SK-N-SH (cell line): ENCODE data around the gene CCL24. TPM values are rescaled to one million over a fixed set of nuclear protein-coding genes. Genes with fewer than 3 reads are reported as not detected.
"Not testable (repeated sequence)": the region's sequence is repeated elsewhere in the genome, so short reads cannot be mapped to it uniquely, and the experiment has no call there.

Experiments used
- CTCF ChIA-PET: fragments of 300-600, 350-600 bp; formaldehyde crosslinking; extraction: SDS; loops from one replicate; lab custom pipeline; 2021; lab: Yijun Ruan, JAX
- POLR2A ChIA-PET: fragments of 350-600 bp; sonication (Branson Sonifier 250); formaldehyde crosslinking; extraction: SDS; loops from one replicate; lab custom pipeline; 2020; ENCODE audit warnings: antibody characterized with exemption, inconsistent platforms; lab: Yijun Ruan, JAX
- DNase-seq: peaks from one replicate; pipeline ENCODE4 v3.0.0; 2012
- H2AFZ ChIP-seq: fragments of 200-600 bp; sonication (generic); 2 replicates; pipeline ENCODE4 v1.8.1; 2016; ENCODE audit warnings: antibody characterized with exemption, mild to moderate bottlenecking, low read depth
- H3F3A ChIP-seq: fragments of 200-600 bp; sonication (generic); replicated peaks from 2 replicates; pipeline ENCODE3; 2016; ENCODE audit warnings: antibody characterized with exemption, mild to moderate bottlenecking; ENCODE audit not compliant: insufficient read depth
- H3K27ac ChIP-seq, 2 experiments: fragments of 200-500 bp in 1 of 2; fragments of 200-600 bp in 1 of 2; sonication (Bioruptor generic) in 1 of 2; sonication (generic), shearing (Covaris generic) in 1 of 2; 2 replicates each; pipeline versions ENCODE4 v1.5.1 to v1.6.1; 2014 to 2016; ENCODE audit warnings: low read depth in 2 of 2, inconsistent platforms in 1 of 2, low read length in 1 of 2, mild to moderate bottlenecking in 1 of 2, mixed read lengths in 1 of 2
- H3K27me3 ChIP-seq: fragments of 200-600 bp; sonication (generic), shearing (Covaris generic); 2 replicates; pipeline ENCODE4 v1.6.1; 2016; ENCODE audit warnings: mixed run types; ENCODE audit not compliant: insufficient read depth
- H3K36me3 ChIP-seq, 2 experiments: fragments of 200-500 bp in 1 of 2; fragments of 200-600 bp in 1 of 2; sonication (Bioruptor generic) in 1 of 2; sonication (generic) in 1 of 2; replicated peaks in 1 of 2; 2 replicates each; pipeline versions ENCODE3 to v1.5.1; 2014 to 2016; ENCODE audit warnings: low read length in 1 of 2, mild to moderate bottlenecking in 1 of 2; ENCODE audit not compliant: insufficient read depth in 2 of 2, control insufficient read depth in 1 of 2
- H3K4me1 ChIP-seq, 2 experiments: fragments of 200-500 bp in 1 of 2; fragments of 200-600 bp in 1 of 2; sonication (Bioruptor generic) in 1 of 2; sonication (generic), shearing (Covaris generic) in 1 of 2; 2 replicates each; pipeline versions ENCODE4 v1.5.1 to v1.6.1; 2014 to 2016; ENCODE audit warnings: low read depth in 1 of 2, low read length in 1 of 2, mixed run types in 1 of 2; ENCODE audit not compliant: insufficient read depth in 2 of 2, control insufficient read depth in 1 of 2
- H3K4me2 ChIP-seq: fragments of 200-600 bp; sonication (generic), shearing (Covaris generic); 2 replicates; pipeline ENCODE4 v1.6.1; 2017; ENCODE audit warnings: mixed run types
- H3K4me3 ChIP-seq, 2 experiments: fragments of 200-500 bp in 1 of 2; fragments of 200-600 bp in 1 of 2; sonication (Bioruptor generic) in 1 of 2; sonication (generic), shearing (Covaris generic) in 1 of 2; 2 replicates each; pipeline versions ENCODE4 v1.5.1 to v1.8.1; 2014 to 2016; ENCODE audit warnings: low read depth in 2 of 2, inconsistent platforms in 1 of 2, low read length in 1 of 2, mild to moderate bottlenecking in 1 of 2, mixed read lengths in 1 of 2, moderate library complexity in 1 of 2
- H3K79me2 ChIP-seq: fragments of 200-600 bp; sonication (generic); 2 replicates; pipeline ENCODE4 v1.8.1; 2017; ENCODE audit warnings: mild to moderate bottlenecking; ENCODE audit not compliant: insufficient read depth
- H3K9ac ChIP-seq: fragments of 200-600 bp; sonication (generic); 2 replicates; pipeline ENCODE4 v1.6.1; 2017; ENCODE audit warnings: mixed run types
- H3K9me2 ChIP-seq: fragments of 200-600 bp; sonication (generic); 2 replicates; pipeline ENCODE4 v1.6.1; 2017; ENCODE audit warnings: mixed run types
- H3K9me3 ChIP-seq: fragments of 200-600 bp; sonication (generic); 2 replicates; pipeline ENCODE4 v1.6.1; 2017; ENCODE audit warnings: mixed run types, mild to moderate bottlenecking, moderate library complexity
- H4K20me1 ChIP-seq: fragments of 200-600 bp; sonication (generic); 2 replicates; pipeline ENCODE4 v1.6.1; 2017; ENCODE audit warnings: mild to moderate bottlenecking, mixed run types; ENCODE audit not compliant: insufficient read depth
- CTCF ChIP-seq: fragments of 200-600 bp; sonication (generic); IDR thresholded peaks from 2 replicates; pipeline ENCODE4 v1.6.1; 2017; ENCODE audit warnings: antibody characterized with exemption, mild to moderate bottlenecking, moderate library complexity
- EZH2phosphoT487 ChIP-seq: fragments of 200-600 bp; sonication (generic); IDR thresholded peaks from 2 replicates; pipeline ENCODE4 v1.6.1; 2017; ENCODE audit warnings: low read depth, mixed run types, mild to moderate bottlenecking, antibody characterized with exemption, moderate library complexity, borderline replicate concordance
- FOSL2 ChIP-seq: IDR thresholded peaks from 2 replicates; pipeline ENCODE4 v1.4.0; 2012; ENCODE audit warnings: low read depth, mild to moderate bottlenecking, moderate library complexity, borderline replicate concordance
- FOXM1 ChIP-seq: IDR thresholded peaks from 2 replicates; pipeline ENCODE4 v1.4.0; 2012; ENCODE audit warnings: low read depth, mild to moderate bottlenecking
- GABPA ChIP-seq: IDR thresholded peaks from 2 replicates; pipeline ENCODE4 v1.4.0; 2012; ENCODE audit warnings: low read depth, mild to moderate bottlenecking
- GATA2 ChIP-seq: sonication (generic); formaldehyde crosslinking; IDR thresholded peaks from 2 replicates; pipeline ENCODE4 v1.5.0; 2020; ENCODE audit warnings: mild to moderate bottlenecking, missing genetic modification reagents
- IRF3 ChIP-seq: fragments of 150-350 bp; IDR thresholded peaks from 2 replicates; pipeline ENCODE4 v1.6.1; 2016; ENCODE audit warnings: mild to moderate bottlenecking, low read depth, low read length
- MAX ChIP-seq: IDR thresholded peaks from 2 replicates; pipeline ENCODE4 v1.4.0; 2012; ENCODE audit warnings: low read depth
- MEF2A ChIP-seq: IDR thresholded peaks from 2 replicates; pipeline ENCODE4 v1.4.0; 2012; ENCODE audit warnings: low read depth, borderline replicate concordance
- NFIC ChIP-seq: IDR thresholded peaks from 2 replicates; pipeline ENCODE4 v1.4.0; 2012; ENCODE audit warnings: borderline replicate concordance
- NRF1 ChIP-seq: IDR thresholded peaks from 2 replicates; pipeline ENCODE4 v1.6.1; 2012; ENCODE audit warnings: low read depth, mild to moderate bottlenecking, low read length
- RFX5 ChIP-seq: IDR thresholded peaks from 2 replicates; pipeline ENCODE4 v1.6.1; 2012; ENCODE audit warnings: mild to moderate bottlenecking, improper control_type of control experiment, low read length
- RXRA ChIP-seq: IDR thresholded peaks from 2 replicates; pipeline ENCODE4 v1.4.0; 2012; ENCODE audit warnings: low read depth, mild to moderate bottlenecking, borderline replicate concordance
- SMC3 ChIP-seq: IDR thresholded peaks from 2 replicates; pipeline ENCODE4 v1.6.1; 2012; ENCODE audit warnings: low read depth, low read length, improper control_type of control experiment
- TCF12 ChIP-seq: IDR thresholded peaks from 2 replicates; pipeline ENCODE4 v1.4.0; 2012
- USF1 ChIP-seq: IDR thresholded peaks from 2 replicates; pipeline ENCODE4 v1.4.0; 2012; ENCODE audit warnings: low read depth, borderline replicate concordance
- USF2 ChIP-seq: fragments of 150-350 bp; IDR thresholded peaks from 2 replicates; pipeline ENCODE4 v1.6.1; 2017; ENCODE audit warnings: antibody characterized with exemption, low read length, low read depth, borderline replicate concordance
- ZBTB33 ChIP-seq: IDR thresholded peaks from 2 replicates; pipeline ENCODE4 v1.4.0; 2012; ENCODE audit warnings: low read depth, borderline replicate concordance
- WGBS: methylation state at CpG from one replicate; pipeline ENCODE4 v1.1.6; 2017; ENCODE audit warnings: low lambda C conversion rate; 5-methylcytosine and 5-hydroxymethylcytosine counted together
- polyA plus RNA-seq, 3 experiments: library from polyadenylated mRNA; depleted of rRNA; stranded (reverse); fragments of >200 nt; gene quantifications; 2 replicates each; pipeline ENCODE4 v1.2.3, GENCODE V29; 2012

CCL24 gene
- polyA plus RNA-seq, 1 of the 3 experiments (the other 2 are of a cell fraction), result not detected

- TF ChIP-seq SMC3 (no peak), IRF3 (no peak), GATA2 (CRISPR knock-in tag) (no peak), USF1 (no peak), USF2 (no peak), RXRA (no peak), ZBTB33 (no peak), MEF2A (no peak), GABPA (no peak), RFX5 (no peak), MAX (no peak), NFIC (no peak), FOXM1 (no peak), EZH2phosphoT487 (no peak), FOSL2 (no peak), NRF1 (no peak), TCF12 (no peak), CTCF (no peak)
- no peaks in the 10 kb centered on the region; a peak in 1 of 4 replicates for H3K4me1 ChIP-seq
- CTCF ChIA-PET, result interaction anchor here (0.8 to 0.9 kb wide), 2 partner anchors 24 to 31 kb away, joined by 3 read pairs; no protein-coding TSS in a partner anchor
- H3K4me3 ChIP-seq, result no peak overlapping the region
- POLR2A ChIA-PET, result interaction anchor here (0.6 kb wide), 1 partner anchor 1501 kb away, joined by 3 read pairs; no protein-coding TSS in a partner anchor
- no peaks in the 10 kb centered on the region for H3K36me3 ChIP-seq
- H3K9me2 ChIP-seq, result no peaks in the 10 kb centered on the region
- H3K9ac ChIP-seq, result no peak overlapping the region
- no peak overlapping the region for H3K27ac ChIP-seq
- 76% methylated on average over 24 of the region's 29 CpGs for WGBS
- no peaks in the 10 kb centered on the region for H3F3A ChIP-seq
- H3K4me2 ChIP-seq, result no peak overlapping the region
- H3K79me2 ChIP-seq, result no peaks in the 10 kb centered on the region
- no peak overlapping the region for H2AFZ ChIP-seq
- no peaks in the 10 kb centered on the region; the same call in none of the 2 replicates for H3K27me3 ChIP-seq
- no peaks in the 10 kb centered on the region for H4K20me1 ChIP-seq
- no peaks in the 10 kb centered on the region for H3K9me3 ChIP-seq
- no peak for DNase-seq
Observed at GRCh38 chr7:75835688-75836285, 22.2 kb upstream of the CCL24 start.

GRCh38 chr7:75833662-75834061 is 20.1 kb upstream of the CCL24 start:
- WGBS, result 81% methylated on average over 6 of the region's 6 CpGs
- H3K79me2 ChIP-seq, DNase-seq, H3K4me3 ChIP-seq, H3K4me2 ChIP-seq, H3K27ac ChIP-seq, H3K36me3 ChIP-seq, H3K9me2 ChIP-seq, H3K4me1 ChIP-seq, H3K9ac ChIP-seq, CTCF ChIA-PET, POLR2A ChIA-PET, H4K20me1 ChIP-seq, H3F3A ChIP-seq, H3K27me3 ChIP-seq, H2AFZ ChIP-seq, H3K9me3 ChIP-seq: not testable (repeated sequence)
